ENCODE data around the gene ARHGAP22. TPM values are rescaled to one million over a fixed set of nuclear protein-coding genes. Genes with fewer than 3 reads are reported as not detected.

Gene ARHGAP22
- total and polyA plus RNA-seq, 2 of the 4 experiments (the other 2 are of a cell fraction): 28.3 to 30.2 TPM

- no peak overlapping the region for H3K18ac ChIP-seq (ENCODE audit: low read depth, low read length)
- ChIA-PET POLR2A (ENCODE audit: unreplicated experiment) (no interaction called here), CTCF (no interaction called here)
- no peak overlapping the region for H4K91ac ChIP-seq (ENCODE audit: insufficient read depth, low read depth, low read length)
- H3K56ac ChIP-seq (ENCODE audit: extremely low read depth, insufficient read depth, low read length): no peak overlapping the region
- H4K8ac ChIP-seq (ENCODE audit: low read depth in 2 of 2, low read length in 2 of 2): no peak overlapping the region
- no peak overlapping the region for H2AK9ac ChIP-seq (replicated peaks; ENCODE audit: low read depth, low read length, poor library complexity)
- intact Hi-C loops (cut with micrococcal nuclease): no loop called here
- no peak overlapping the region for H2AFZ ChIP-seq (replicated peaks; ENCODE audit: low read length, poor library complexity)
- no peak overlapping the region for H3K27ac ChIP-seq (ENCODE audit: insufficient read depth, low read length)
- H3K4me1 ChIP-seq (ENCODE audit: control insufficient read depth, insufficient read depth, low read length): peaks cover 19% of the 10 kb centered on the region
- no TSS peak for BruUV-seq (replicated peaks)
- DNase-seq (no peak), ATAC-seq (ENCODE audit: low read depth) (no peak)
- no peak for TF ChIP-seq CTCF (conservative IDR thresholded peaks at IDR 0.05; ENCODE audit: low read depth, low read length)
- no peak for TF ChIP-seq SMC3 (IDR thresholded peaks at IDR 0.05; ENCODE audit: low read depth, low read length)
- no peak for TF ChIP-seq MAZ (IDR thresholded peaks at IDR 0.05; ENCODE audit: borderline replicate concordance, low read depth, low read length)
- no peak for TF ChIP-seq POLR2A (IDR thresholded peaks at IDR 0.05; ENCODE audit: low read depth, low read length)
- no peak for TF ChIP-seq MXI1 (IDR thresholded peaks at IDR 0.05; ENCODE audit: borderline replicate concordance, low read depth, low read length)
- TF ChIP-seq CHD1 (IDR thresholded peaks at IDR 0.05; ENCODE audit: low read depth, low read length): no peak
- TF ChIP-seq BHLHE40 (IDR thresholded peaks at IDR 0.05; ENCODE audit: low read depth, low read length): no peak
- no peak for TF ChIP-seq RFX5 (IDR thresholded peaks at IDR 0.05; ENCODE audit: low read depth, low read length)
- TF ChIP-seq, protein P1, sequence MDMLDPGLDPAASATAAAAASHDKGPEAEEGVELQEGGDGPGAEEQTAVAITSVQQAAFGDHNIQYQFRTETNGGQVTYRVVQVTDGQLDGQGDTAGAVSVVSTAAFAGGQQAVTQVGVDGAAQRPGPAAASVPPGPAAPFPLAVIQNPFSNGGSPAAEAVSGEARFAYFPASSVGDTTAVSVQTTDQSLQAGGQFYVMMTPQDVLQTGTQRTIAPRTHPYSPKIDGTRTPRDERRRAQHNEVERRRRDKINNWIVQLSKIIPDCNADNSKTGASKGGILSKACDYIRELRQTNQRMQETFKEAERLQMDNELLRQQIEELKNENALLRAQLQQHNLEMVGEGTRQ (IDR thresholded peaks at IDR 0.05; ENCODE audit: low read depth, low read length): no peak
- TF ChIP-seq, protein P2, sequence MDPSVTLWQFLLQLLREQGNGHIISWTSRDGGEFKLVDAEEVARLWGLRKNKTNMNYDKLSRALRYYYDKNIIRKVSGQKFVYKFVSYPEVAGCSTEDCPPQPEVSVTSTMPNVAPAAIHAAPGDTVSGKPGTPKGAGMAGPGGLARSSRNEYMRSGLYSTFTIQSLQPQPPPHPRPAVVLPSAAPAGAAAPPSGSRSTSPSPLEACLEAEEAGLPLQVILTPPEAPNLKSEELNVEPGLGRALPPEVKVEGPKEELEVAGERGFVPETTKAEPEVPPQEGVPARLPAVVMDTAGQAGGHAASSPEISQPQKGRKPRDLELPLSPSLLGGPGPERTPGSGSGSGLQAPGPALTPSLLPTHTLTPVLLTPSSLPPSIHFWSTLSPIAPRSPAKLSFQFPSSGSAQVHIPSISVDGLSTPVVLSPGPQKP (IDR thresholded peaks at IDR 0.05; ENCODE audit: borderline replicate concordance, low read depth, low read length): no peak
- TF ChIP-seq MAFK (IDR thresholded peaks at IDR 0.05; ENCODE audit: low read depth, low read length): no peak
- no peak for TF ChIP-seq CEBPB (IDR thresholded peaks at IDR 0.05; ENCODE audit: low read depth, low read length)
- no peak for TF ChIP-seq RAD21 (IDR thresholded peaks at IDR 0.05; ENCODE audit: low read length)
- TF ChIP-seq NFE2L2 (IDR thresholded peaks at IDR 0.05; ENCODE audit: low read depth, low read length): no peak
- no peak overlapping the region for H2BK20ac ChIP-seq (ENCODE audit: low read depth, low read length)
- H3K36me3 ChIP-seq (ENCODE audit: control insufficient read depth, insufficient read depth, low read length): peaks cover 11% of the 10 kb centered on the region; the same call in 1 of the 2 replicates
- H3K23ac ChIP-seq (ENCODE audit: low read depth, low read length): no peak overlapping the region
- peaks cover 16% of the 10 kb centered on the region for H3K9me1 ChIP-seq (ENCODE audit: insufficient read depth, low read length)
- no peak overlapping the region for H3K4me3 ChIP-seq (ENCODE audit: insufficient read depth, low read depth, low read length)
- H3K79me1 ChIP-seq (ENCODE audit: low read depth in 1 of 2, low read length in 2 of 2): peaks cover 7 to 71% of the 10 kb centered on the region in 2 experiments; a peak in 3 of 4 replicates
- no peaks in the 10 kb centered on the region for H3K27me3 ChIP-seq (ENCODE audit: control insufficient read depth, insufficient read depth, low read length)
- 100% methylated on average over 4 of the region's 6 CpGs; no CpG with 5 or more reads in 1 of the 2 experiments for WGBS, 2 experiments (ENCODE audit: extremely low coverage in 2 of 2, insufficient read length in 1 of 2)
- H4K5ac ChIP-seq (ENCODE audit: low read depth, low read length): no peak overlapping the region
- peaks cover 29% of the 10 kb centered on the region; the same call in 1 of the 2 replicates for H4K20me1 ChIP-seq (ENCODE audit: insufficient read depth, low read length)
- H3K14ac ChIP-seq (replicated peaks; ENCODE audit: low read depth, low read length): no peak overlapping the region
- H3K4me2 ChIP-seq (ENCODE audit: low read depth, low read length): no peak overlapping the region
- in situ Hi-C loops (cut with MboI; ENCODE audit: low sequenced_read_pairs): no loop called here
- H2AK5ac ChIP-seq (ENCODE audit: low read depth, low read length): no peak overlapping the region
- no peak overlapping the region for H3K4ac ChIP-seq (ENCODE audit: low read depth, low read length)
- dilution Hi-C loops (cut with HindIII; ENCODE audit: low sequenced_read_pairs, unreplicated experiment): no loop called here
- no peak overlapping the region for H3K9ac ChIP-seq (ENCODE audit: low read depth, low read length)
- no peaks in the 10 kb centered on the region for H3K9me3 ChIP-seq (ENCODE audit: control insufficient read depth, insufficient read depth, low read length)
- no peak overlapping the region for H2BK15ac ChIP-seq (ENCODE audit: low read depth, low read length)
- H2BK120ac ChIP-seq (ENCODE audit: low read depth, low read length): no peak overlapping the region
- no peak overlapping the region for H2BK5ac ChIP-seq (ENCODE audit: low read depth, low read length, poor library complexity, severe bottlenecking)
Observed at GRCh38 chr10:48452879-48453412, 151.9 kb downstream of the ARHGAP22 start.

All from IMR-90 (cell line).